Activated naive CD4-positive, alpha-beta T cell treated with anti-CD3 and anti-CD28 coated beads, Interleukin-2, amount 50 U/mL, for 72 hours (primary cell): ENCODE measurements around the gene PICK1. TPM values are rescaled to one million over a fixed set of nuclear protein-coding genes. Genes with fewer than 3 reads are reported as not detected.

ENCODE experiments used
- ATAC-seq, 2 donors: fragments of 150-1000 bp; cut with Tn5 transposase; 2 replicates each; pipeline ENCODE4 v1.10.0; 2021; ENCODE audit warnings: mild to moderate bottlenecking in 2 of 2, moderate library complexity in 2 of 2
- DNase-seq, 2 donors: peaks; one replicate each; pipeline ENCODE4 v3.0.0; 2021 to 2022; ENCODE audit warnings: low spot score in 2 of 2
- H3K27ac Mint-ChIP-seq, 2 donors: one replicate each; pipeline ENCODE4 v1.8.0; 2022; ENCODE audit warnings: mild to moderate bottlenecking in 2 of 2, mixed read lengths in 2 of 2
- H3K36me3 Mint-ChIP-seq, 2 donors: one replicate each; pipeline ENCODE4 v1.8.0; 2022; ENCODE audit warnings: mixed read lengths in 2 of 2
- H3K9me3 Mint-ChIP-seq, 2 donors: one replicate each; pipeline ENCODE4 v1.8.0; 2022; ENCODE audit warnings: mixed read lengths in 2 of 2
- total RNA-seq, 2 donors: library from RNA; stranded (reverse); gene quantifications; one replicate each; pipeline ENCODE4 v1.2.3, GENCODE V29; 2022

The PICK1 gene
- total RNA-seq, 2 donors from 2014 or later, result 25.1 to 26.7 TPM

GRCh38 chr22:38038890-38039812 is 18.1 kb upstream of the PICK1 start:
- no peak for DNase-seq
- Mint-ChIP-seq H3K36me3 (no peaks in the 10 kb centered on the region), H3K27ac (no peak overlapping the region), H3K9me3 (no peaks in the 10 kb centered on the region)
- no peak for ATAC-seq

GRCh38 chr22:38040953-38041759 is 16.0 kb upstream of the PICK1 start:
- no peak for DNase-seq
- no peak for ATAC-seq
- no peaks in the 10 kb centered on the region for H3K36me3 Mint-ChIP-seq
- no peak overlapping the region for H3K27ac Mint-ChIP-seq
- H3K9me3 Mint-ChIP-seq, result no peaks in the 10 kb centered on the region

- Mint-ChIP-seq H3K27ac (no peak overlapping the region), H3K9me3 (no peaks in the 10 kb centered on the region), H3K36me3 (no peaks in the 10 kb centered on the region)
- DNase-seq (no peak), ATAC-seq (no peak)
These were observed 15.3 kb upstream of the PICK1 start for GRCh38 chr22:38041760-38042487.

- no peak for ATAC-seq
- Mint-ChIP-seq H3K36me3 (no peaks in the 10 kb centered on the region), H3K9me3 (no peaks in the 10 kb centered on the region), H3K27ac (peak overlapping the region in 1 of 2 donors; percentile 2)
- DNase-seq, result no peak
These were observed 14.8 kb upstream of the PICK1 start for GRCh38 chr22:38042488-38042790.

- DNase-seq (no peak), ATAC-seq (no peak)
- Mint-ChIP-seq H3K9me3 (no peaks in the 10 kb centered on the region), H3K36me3 (no peaks in the 10 kb centered on the region), H3K27ac (no peak overlapping the region)
These were observed 13.8 kb upstream of the PICK1 start for GRCh38 chr22:38043151-38044039.

- Mint-ChIP-seq H3K9me3 (no peaks in the 10 kb centered on the region), H3K27ac (no peak overlapping the region)
- no peak for ATAC-seq
These were observed 11.0 kb upstream of the PICK1 start for GRCh38 chr22:38046070-38046748.

GRCh38 chr22:38049812-38050619 is 7.2 kb upstream of the PICK1 start:
- Mint-ChIP-seq H3K27ac (no peak overlapping the region), H3K9me3 (no peaks in the 10 kb centered on the region), H3K36me3 (no peaks in the 10 kb centered on the region)
- no peak for ATAC-seq
- DNase-seq, result no peak

More at GRCh38 chr22:38046070-38046748, 11.0 kb upstream of the PICK1 start:
- no peaks in the 10 kb centered on the region for H3K36me3 Mint-ChIP-seq
- no peak for DNase-seq

- Mint-ChIP-seq H3K27ac (no peak overlapping the region), H3K36me3 (no peaks in the 10 kb centered on the region), H3K9me3 (no peaks in the 10 kb centered on the region)
- ATAC-seq, result no peak
- no peak for DNase-seq
These were observed 6.5 kb upstream of the PICK1 start for GRCh38 chr22:38050720-38051119.

- H3K27ac Mint-ChIP-seq, result no peak overlapping the region
- no peak for ATAC-seq
- H3K9me3 Mint-ChIP-seq, result no peaks in the 10 kb centered on the region
These were observed 5.9 kb upstream of the PICK1 start for GRCh38 chr22:38051261-38051660.

GRCh38 chr22:38051900-38052862 is 5.0 kb upstream of the PICK1 start:
- no peaks in the 10 kb centered on the region for H3K9me3 Mint-ChIP-seq

More at GRCh38 chr22:38051261-38051660, 5.9 kb upstream of the PICK1 start:
- no peak for DNase-seq
- H3K36me3 Mint-ChIP-seq, result no peaks in the 10 kb centered on the region

GRCh38 chr22:38062791-38063190 is 5.6 kb downstream of the PICK1 start:
- H3K36me3 Mint-ChIP-seq, result peaks cover 4 to 9% of the 10 kb centered on the region in 2 donors
- no peak for ATAC-seq

More at GRCh38 chr22:38051900-38052862, 5.0 kb upstream of the PICK1 start:
- no peak overlapping the region for H3K27ac Mint-ChIP-seq
- peak; percentile 73 to 76 for DNase-seq
- peaks cover 0 to 6% of the 10 kb centered on the region in 2 donors for H3K36me3 Mint-ChIP-seq
- ATAC-seq, result peak; percentile 76 to 84

GRCh38 chr22:38065539-38065938 is 8.3 kb downstream of the PICK1 start:
- DNase-seq (no peak), ATAC-seq (no peak)
- H3K36me3 Mint-ChIP-seq, result peaks cover 4 to 10% of the 10 kb centered on the region in 2 donors
- H3K27ac Mint-ChIP-seq, result no peak overlapping the region
- H3K9me3 Mint-ChIP-seq, result no peaks in the 10 kb centered on the region

More at GRCh38 chr22:38062791-38063190, 5.6 kb downstream of the PICK1 start:
- DNase-seq, result no peak
- Mint-ChIP-seq H3K9me3 (no peaks in the 10 kb centered on the region), H3K27ac (no peak overlapping the region)

GRCh38 chr22:38066381-38067027 is 9.3 kb downstream of the PICK1 start:
- ATAC-seq, result no peak
- Mint-ChIP-seq H3K9me3 (no peaks in the 10 kb centered on the region), H3K36me3 (peaks cover 4 to 10% of the 10 kb centered on the region in 2 donors), H3K27ac (peak overlapping the region in 1 of 2 donors; percentile 77)
- DNase-seq, result no peak
